Upper lobe of right lung (tissue), 1 donor: ENCODE measurements around the gene G3BP1. TPM values are rescaled to one million over a fixed set of nuclear protein-coding genes. Genes with fewer than 3 reads are reported as not detected.

Experiments
- ATAC-seq: fragments of 200-7000 bp; cut with Tn5 transposase; one replicate; pipeline ENCODE4 v1.9.1; 2020; ENCODE audit warnings: mild to moderate bottlenecking, moderate library complexity
- DNase-seq: peaks from one replicate; pipeline ENCODE4 v3.0.0-alpha.2; 2020
- H3K27ac ChIP-seq: fragments of 200-600 bp; one replicate; pipeline ENCODE4 v1.8.0; 2022
- H3K27me3 ChIP-seq: fragments of 200-600 bp; one replicate; pipeline ENCODE4 v1.8.0; 2022; ENCODE audit warnings: mild to moderate bottlenecking
- H3K36me3 ChIP-seq: fragments of 200-600 bp; one replicate; pipeline ENCODE4 v1.8.0; 2022
- H3K4me1 ChIP-seq: fragments of 200-600 bp; one replicate; pipeline ENCODE4 v1.8.0; 2022
- H3K4me3 ChIP-seq: fragments of 200-600 bp; one replicate; pipeline ENCODE4 v1.8.0; 2022; ENCODE audit warnings: mild to moderate bottlenecking
- H3K9me3 ChIP-seq: fragments of 200-600 bp; one replicate; pipeline ENCODE4 v1.8.0; 2022
- CTCF ChIP-seq: fragments of 200-600 bp; IDR thresholded peaks from one replicate; pipeline ENCODE4 v1.8.0; 2022; ENCODE audit warnings: antibody characterized with exemption
- intact Hi-C: fragments of 100-400 bp; cut with DNase I; formaldehyde crosslinking; loops from one replicate; pipeline ENCODE4 v1.11.0; 2022
- total RNA-seq: library from RNA; stranded (reverse); fragmentation: NEBNext Ultra II Directional; extraction: Animal tissue kit (Norgen Biotek cat#: 25700); gene quantifications from one replicate; pipeline ENCODE4 v1.2.1, GENCODE V29; 2021
- donor health status: DM: no; HTN: yes; CAD: no; lungs with severe emphysema.

G3BP1 gene
- total RNA-seq, 1 donor from 2014 or later: 158 TPM

DNA sequence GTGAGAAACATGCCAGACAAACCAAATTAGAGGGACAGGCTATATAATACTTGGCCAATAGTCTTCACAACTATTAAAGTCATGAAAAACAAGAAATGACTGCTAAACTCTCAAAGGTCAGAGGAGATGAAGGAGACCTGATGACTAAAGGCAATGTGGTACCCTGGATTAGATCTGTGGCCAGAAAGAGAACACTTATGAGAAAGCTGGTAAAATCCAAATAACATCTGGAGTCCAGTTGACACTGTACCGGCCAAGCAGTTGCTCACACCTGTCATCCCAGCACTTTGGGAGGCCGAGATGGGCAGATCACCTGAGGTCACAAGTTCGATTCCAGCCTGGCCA is 37.7 kb upstream of the G3BP1 start:
- H3K9me3 ChIP-seq: no peaks in the 10 kb centered on the region
- DNase-seq: no peak
- no peaks in the 10 kb centered on the region for H3K36me3 ChIP-seq
- no peak for TF ChIP-seq CTCF
- no peak overlapping the region for H3K4me3 ChIP-seq
- no peaks in the 10 kb centered on the region for H3K4me1 ChIP-seq
- H3K27ac ChIP-seq: no peak overlapping the region
- intact Hi-C loops: no loop called here
- ATAC-seq: no peak
- H3K27me3 ChIP-seq: no peaks in the 10 kb centered on the region

DNA sequence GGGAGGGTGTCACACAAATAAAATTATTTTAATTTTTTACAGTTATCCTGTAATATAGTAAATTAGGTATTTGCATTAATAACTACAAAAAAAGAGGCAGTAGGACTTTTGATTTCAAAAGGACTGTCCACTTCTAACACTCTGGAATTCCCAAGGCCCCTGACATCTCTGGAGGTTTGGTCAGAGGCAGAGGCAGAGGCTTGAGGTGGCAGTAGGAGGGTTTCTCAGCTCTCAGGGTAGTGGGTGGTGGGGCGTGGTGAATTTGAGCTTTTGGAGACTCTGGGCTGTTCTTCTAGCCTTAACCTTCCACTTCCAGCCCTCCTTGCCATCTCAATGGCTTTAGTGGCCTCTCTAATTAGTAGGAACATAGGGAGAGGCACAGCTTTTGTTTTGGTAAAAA is 36.1 kb upstream of the G3BP1 start:
- intact Hi-C loops: no loop called here
- TF ChIP-seq CTCF: no peak
- H3K36me3 ChIP-seq: no peaks in the 10 kb centered on the region
- no peak overlapping the region for H3K27ac ChIP-seq
- ATAC-seq (no peak), DNase-seq (no peak)
- H3K4me3 ChIP-seq: no peak overlapping the region
- H3K27me3 ChIP-seq: no peaks in the 10 kb centered on the region
- no peaks in the 10 kb centered on the region for H3K9me3 ChIP-seq
- peaks cover 8% of the 10 kb centered on the region for H3K4me1 ChIP-seq

GRCh38 chr5:151737431-151737830 is 34.3 kb upstream of the G3BP1 start:
- H3K36me3 ChIP-seq: no peaks in the 10 kb centered on the region
- intact Hi-C loops: no loop called here
- ATAC-seq: no peak
- H3K27ac ChIP-seq: no peak overlapping the region
- DNase-seq: no peak
- no peaks in the 10 kb centered on the region for H3K27me3 ChIP-seq
- TF ChIP-seq CTCF: no peak
- H3K9me3 ChIP-seq: no peaks in the 10 kb centered on the region
- H3K4me3 ChIP-seq: no peak overlapping the region
- peaks cover 12% of the 10 kb centered on the region for H3K4me1 ChIP-seq

GRCh38 chr5:151738125-151738848 is 33.5 kb upstream of the G3BP1 start:
- TF ChIP-seq CTCF: no peak
- intact Hi-C loops: no loop called here
- Histone ChIP-seq H3K9me3 (no peaks in the 10 kb centered on the region), H3K27me3 (no peaks in the 10 kb centered on the region), H3K36me3 (no peaks in the 10 kb centered on the region), H3K4me3 (no peak overlapping the region), H3K4me1 (peaks cover 12% of the 10 kb centered on the region), H3K27ac (no peak overlapping the region)
- DNase-seq (no peak), ATAC-seq (no peak)

DNA sequence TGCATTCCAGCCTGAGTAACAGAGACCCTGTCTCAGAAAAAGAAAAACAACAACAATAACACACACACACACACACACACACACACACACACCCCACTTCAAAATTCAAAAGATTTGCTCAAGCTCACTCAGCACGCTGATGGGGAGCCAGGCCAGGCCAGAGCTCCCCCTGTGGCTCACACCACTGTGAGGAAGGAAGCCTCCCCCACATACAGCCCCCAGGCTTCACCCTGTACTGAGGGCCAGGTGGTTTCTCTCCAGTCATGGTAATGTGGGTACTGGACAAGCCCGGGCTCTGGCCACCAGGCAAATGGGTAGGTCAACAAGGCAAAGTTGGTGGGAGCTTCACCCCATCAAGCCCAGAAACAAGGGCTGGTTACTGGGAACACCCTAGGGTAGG is 32.4 kb upstream of the G3BP1 start:
- H3K4me1 ChIP-seq: peaks cover 12% of the 10 kb centered on the region
- no peak for TF ChIP-seq CTCF
- ATAC-seq (no peak), DNase-seq (no peak)
- no peak overlapping the region for H3K4me3 ChIP-seq
- H3K27ac ChIP-seq: peak overlapping the region; percentile 33
- intact Hi-C loops: no loop called here
- H3K36me3 ChIP-seq: peaks cover under 1% of the 10 kb centered on the region
- H3K27me3 ChIP-seq: no peaks in the 10 kb centered on the region
- no peaks in the 10 kb centered on the region for H3K9me3 ChIP-seq

DNA sequence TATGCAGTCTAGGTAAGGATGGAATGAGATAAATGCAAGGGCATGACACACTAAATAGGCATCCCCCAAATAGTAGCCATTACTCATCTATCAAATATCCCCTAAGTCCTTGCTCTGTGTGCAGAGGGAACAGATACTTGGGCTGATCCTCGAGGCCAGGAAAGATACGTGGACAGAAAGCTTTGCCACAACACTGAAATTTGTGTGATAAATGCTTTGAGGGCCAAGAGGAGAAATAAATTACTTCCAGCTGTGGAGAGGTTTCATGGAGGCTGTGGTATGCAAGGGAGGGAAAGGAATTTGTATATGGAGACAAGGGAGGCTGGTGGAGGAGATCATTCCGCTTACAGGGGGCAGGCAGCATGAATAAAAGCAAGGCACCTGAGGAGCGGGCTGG is 31.8 kb upstream of the G3BP1 start:
- ATAC-seq: peak; percentile 8
- no peak for TF ChIP-seq CTCF
- DNase-seq: no peak
- Histone ChIP-seq H3K27me3 (no peaks in the 10 kb centered on the region), H3K4me3 (no peak overlapping the region), H3K27ac (peak overlapping the region; percentile 33), H3K4me1 (peaks cover 15% of the 10 kb centered on the region), H3K36me3 (peaks cover 5% of the 10 kb centered on the region), H3K9me3 (no peaks in the 10 kb centered on the region)
- intact Hi-C loops: loop anchor here (5.0 kb wide), 1 partner anchor 78 kb away; no protein-coding TSS in a partner anchor
